Endothelial cell of umbilical vein (primary cell): ENCODE results near the gene ENG. TPM values are rescaled to one million over a fixed set of nuclear protein-coding genes. Genes with fewer than 3 reads are reported as not detected.

Experiments used
- BruUV-seq: library from RNA; stranded (reverse); fragments of 400-500 nt; replicated peaks from 2 replicates; lab custom pipeline; 2021; lab: Mats Ljungman, UMichigan
- CTCF ChIA-PET: fragments of 300-600, 350-600 bp; sonication (Branson Sonifier 250); formaldehyde crosslinking; loops from one replicate; lab custom pipeline; 2021; ENCODE audit warnings: antibody characterized with exemption, inconsistent platforms; lab: Charles Lee
- POLR2A ChIA-PET: fragments of 300-600, 350-600 bp; sonication (Branson Sonifier 250); formaldehyde crosslinking; loops from one replicate; lab custom pipeline; 2021; ENCODE audit warnings: antibody characterized with exemption, inconsistent platforms; lab: Charles Lee
- DNase-seq: peaks from one replicate; pipeline ENCODE4 v3.0.0-alpha.2; 2011; ENCODE audit warnings: low read depth, low spot score
- FAIRE-seq: peaks from 2 replicates; lab custom pipeline; 2011; peaks lifted over from hg19 to GRCh38; lab: Jason Lieb, UNC
- H2AFZ ChIP-seq: 2 replicates; pipeline ENCODE4 v1.6.0; 2012; ENCODE audit warnings: low read depth, low read length, control low read depth, inconsistent platforms
- H3K27ac ChIP-seq: 2 replicates; pipeline ENCODE4 v1.5.1; 2011; ENCODE audit warnings: low read depth, mild to moderate bottlenecking, control low read depth, low read length, moderate library complexity; ENCODE audit not compliant: insufficient read depth
- H3K27me3 ChIP-seq, 2 experiments: 2 replicates each; pipeline versions ENCODE4 v1.6.0 to v1.6.1; 2011; ENCODE audit warnings: low read length in 2 of 2, mixed read lengths in 1 of 2; ENCODE audit not compliant: control insufficient read depth in 2 of 2, insufficient read depth in 2 of 2
- H3K36me3 ChIP-seq, 2 experiments: 2 replicates in 1 of 2; 3 replicates in 1 of 2; pipeline ENCODE4 v1.5.1; 2011; ENCODE audit warnings: low read length in 2 of 2, mild to moderate bottlenecking in 1 of 2, moderate library complexity in 1 of 2; ENCODE audit not compliant: control insufficient read depth in 2 of 2, insufficient read depth in 2 of 2; ENCODE audit errors: extremely low read depth in 1 of 2
- H3K4me1 ChIP-seq: 3 replicates; pipeline ENCODE4 v1.5.1; 2011; ENCODE audit warnings: mild to moderate bottlenecking, low read length; ENCODE audit not compliant: control insufficient read depth, insufficient read depth; ENCODE audit errors: extremely low read depth
- H3K4me2 ChIP-seq: 2 replicates; pipeline ENCODE4 v1.6.1; 2011; ENCODE audit warnings: low read length, control low read depth, mixed read lengths; ENCODE audit not compliant: insufficient read depth
- H3K4me3 ChIP-seq, 3 experiments: fragments of 200-600 bp in 1 of 3; sonication (generic), shearing (Covaris generic) in 1 of 3; replicated peaks in 1 of 3; 2 replicates each; pipeline ENCODE4 v1.5.1; 2011 to 2016; ENCODE audit warnings: control low read depth in 3 of 3, low read length in 3 of 3, mild to moderate bottlenecking in 2 of 3, inconsistent platforms in 1 of 3, low read depth in 1 of 3, moderate library complexity in 1 of 3; ENCODE audit not compliant: insufficient read depth in 1 of 3
- H3K79me2 ChIP-seq: 2 replicates; pipeline ENCODE4 v1.6.0; 2012; ENCODE audit warnings: low read length, inconsistent platforms; ENCODE audit not compliant: control insufficient read depth, insufficient read depth
- H3K9ac ChIP-seq: replicated peaks from 2 replicates; pipeline ENCODE3; 2011; ENCODE audit warnings: low read length, control low read depth; ENCODE audit not compliant: insufficient read depth; ENCODE audit errors: extremely low read depth
- H3K9me1 ChIP-seq: replicated peaks from 3 replicates; pipeline ENCODE4 v1.6.0; 2011; ENCODE audit warnings: mild to moderate bottlenecking, low read length; ENCODE audit not compliant: control insufficient read depth, insufficient read depth; ENCODE audit errors: extremely low read depth
- H3K9me3 ChIP-seq: replicated peaks from 2 replicates; pipeline ENCODE4 v1.5.1; 2012; ENCODE audit warnings: low read length, inconsistent platforms; ENCODE audit not compliant: control insufficient read depth, insufficient read depth
- H4K20me1 ChIP-seq: replicated peaks from 2 replicates; pipeline ENCODE3; 2011; ENCODE audit warnings: mild to moderate bottlenecking, low read length; ENCODE audit not compliant: control insufficient read depth, insufficient read depth; ENCODE audit errors: extremely low read depth
- CTCF ChIP-seq, 2 donors: IDR thresholded peaks; 1 replicate in 1 of 2; 2 replicates in 1 of 2; pipeline ENCODE4 v1.5.1; 2011; ENCODE audit warnings: low read length in 2 of 2, mild to moderate bottlenecking in 2 of 2, moderate library complexity in 2 of 2, control low read depth in 1 of 2, inconsistent platforms in 1 of 2, low read depth in 1 of 2; ENCODE audit not compliant: insufficient read depth in 1 of 2; ENCODE audit errors: extremely low read depth in 1 of 2
- EZH2 ChIP-seq: IDR thresholded peaks from 2 replicates; pipeline ENCODE4 v1.6.1; 2012; ENCODE audit warnings: borderline replicate concordance, low read depth, mild to moderate bottlenecking, moderate library complexity, low read length, inconsistent platforms; ENCODE audit not compliant: severe bottlenecking
- FOS ChIP-seq: IDR thresholded peaks from 2 replicates; pipeline ENCODE4 v1.6.1; 2011; ENCODE audit warnings: mild to moderate bottlenecking, low read length, moderate library complexity, borderline replicate concordance; ENCODE audit not compliant: insufficient read depth
- GATA2 ChIP-seq: IDR thresholded peaks from 2 replicates; pipeline ENCODE4 v1.7.0; 2011; ENCODE audit warnings: low read depth, mild to moderate bottlenecking, moderate library complexity, mixed read lengths, low read length; ENCODE audit not compliant: insufficient read length, insufficient read depth
- JUN ChIP-seq: IDR thresholded peaks from 2 replicates; pipeline ENCODE4 v1.6.1; 2011; ENCODE audit warnings: borderline replicate concordance, low read depth; ENCODE audit not compliant: insufficient read length, insufficient read depth
- MAX ChIP-seq: IDR thresholded peaks from 2 replicates; pipeline ENCODE4 v1.6.1; 2011; ENCODE audit not compliant: insufficient read depth, insufficient read length
- MYC ChIP-seq: IDR thresholded peaks from one replicate; pipeline ENCODE4 v1.6.1; 2011; ENCODE audit warnings: mild to moderate bottlenecking, low read depth, low read length
- POLR2A ChIP-seq: IDR thresholded peaks from 2 replicates; pipeline ENCODE4 v1.6.1; 2012; ENCODE audit warnings: low read depth, mild to moderate bottlenecking, control low read depth, low read length
- POLR2AphosphoS5 ChIP-seq: IDR thresholded peaks from 2 replicates; pipeline ENCODE4 v1.6.1; 2012; ENCODE audit warnings: low read depth, mild to moderate bottlenecking, control low read depth, low read length, moderate library complexity; ENCODE audit not compliant: insufficient read depth
- dilution Hi-C: fragments of 300-500 bp; cut with MboI; formaldehyde crosslinking; loops from one replicate; pipeline ENCODE4 v1.15.0; 2019; ENCODE audit warnings: low sequenced_read_pairs; ENCODE audit not compliant: extremely low pct_ligation_motif_present
- intact Hi-C: fragments of 100-400 bp; cut with micrococcal nuclease; formaldehyde crosslinking; loops from one replicate; pipeline ENCODE4 v1.10.0; 2022
- polyA plus RNA-seq, 4 experiments: library from polyadenylated mRNA; depleted of rRNA in 3 of 4; stranded (reverse) in 3 of 4; unstranded in 1 of 4; fragments of >200 nt; gene quantifications; 2 replicates each; pipeline versions ENCODE4 v1.2.1 to v1.2.3, GENCODE V29; 2011 to 2012; ENCODE audit warnings: missing spikeins in 1 of 4
- total RNA-seq: library from RNA; stranded (reverse); gene quantifications from 2 replicates; pipeline ENCODE4 v1.2.3, GENCODE V29; 2021

The ENG gene
- total and polyA plus RNA-seq, 2 donors (not counting 3 experiments of a cell fraction or from before 2014, with no cell fraction given), result 338 to 728 TPM

GRCh38 chr9:127806871-127807270, 47.6 kb downstream of the ENG start:
- Histone ChIP-seq H3K4me3 (no peak overlapping the region), H3K9me3 (no peaks in the 10 kb centered on the region), H3K9me1 (no peaks in the 10 kb centered on the region), H3K27ac (no peak overlapping the region), H3K4me1 (peaks cover 18% of the 10 kb centered on the region), H4K20me1 (no peaks in the 10 kb centered on the region), H3K9ac (no peak overlapping the region), H3K36me3 (peaks cover 6 to 19% of the 10 kb centered on the region in 2 experiments), H3K4me2 (no peak overlapping the region), H2AFZ (no peak overlapping the region), H3K27me3 (no peaks in the 10 kb centered on the region), H3K79me2 (peaks cover 19% of the 10 kb centered on the region)
- ChIA-PET POLR2A (no interaction called here), CTCF (interaction anchor here (1.3 kb wide), 1 partner anchor 90 kb away, joined by 3 read pairs; no protein-coding TSS in a partner anchor)
- intact Hi-C loops, result no loop called here
- FAIRE-seq, result no peak
- BruUV-seq, result no TSS peak
- dilution Hi-C loops, result no loop called here
- no peak for DNase-seq
- TF ChIP-seq MAX (no peak), GATA2 (no peak), EZH2 (no peak), POLR2A (no peak), POLR2AphosphoS5 (no peak), MYC (no peak), CTCF (IDR thresholded peaks at IDR 0.05; ENCODE audit: extremely low read depth in 1 of 2, insufficient read depth in 1 of 2, low read depth in 1 of 2, low read length in 2 of 2) (no peak), FOS (no peak), JUN (no peak)
